ENCODE measurements around the gene USP38.

The USP38 gene

DNA sequence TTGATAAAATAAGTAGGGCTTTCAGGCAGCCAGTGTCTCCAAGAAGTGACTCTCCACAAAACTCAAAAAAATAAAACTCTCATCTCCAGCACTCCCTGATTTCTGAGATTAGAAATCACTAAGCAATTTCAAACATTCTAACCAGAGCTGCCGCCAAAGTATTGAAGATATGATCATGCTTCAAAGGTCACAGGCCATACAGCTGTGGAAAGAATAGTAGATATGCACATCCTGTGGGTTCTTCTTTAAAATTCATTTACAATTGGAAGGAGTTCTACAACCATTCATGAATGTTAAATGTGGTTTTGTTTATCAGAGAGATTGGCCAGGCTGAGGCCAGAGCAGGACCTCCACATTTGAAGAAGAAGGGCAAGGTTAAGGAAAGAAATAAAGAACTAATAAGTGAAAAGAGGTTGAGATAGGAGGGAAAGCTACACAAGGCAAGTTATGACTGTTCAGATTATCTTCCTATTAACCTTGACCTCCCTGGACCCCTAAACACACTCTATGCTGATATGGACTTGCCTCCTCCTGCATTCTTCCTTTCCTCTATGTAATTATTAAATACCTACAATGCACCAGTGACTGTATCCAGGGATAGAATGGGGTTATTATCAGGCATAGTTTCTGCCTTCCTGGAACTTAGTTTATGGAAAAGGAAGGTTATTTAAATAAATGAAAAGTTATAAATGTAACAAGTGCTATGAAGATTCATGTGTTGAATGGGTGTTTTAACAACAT, 56.4 kb downstream of the USP38 start:
- Histone ChIP-seq H3K4me1 (ENCODE audit: control insufficient read depth in 1 of 2, insufficient read depth in 2 of 2, low read length in 2 of 2) (no peaks in the 10 kb centered on the region), H3K9me3 (ENCODE audit: control insufficient read depth in 1 of 2, low read length in 2 of 2) (no peaks in the 10 kb centered on the region), H3K9ac (ENCODE audit: low read depth in 1 of 2, low read length in 2 of 2) (no peak overlapping the region), H3K27me3 (ENCODE audit: control insufficient read depth in 1 of 2, insufficient read depth in 2 of 2, low read length in 2 of 2) (no peaks in the 10 kb centered on the region), H3K27ac (ENCODE audit: low read depth, low read length) (no peak overlapping the region), H3K36me3 (ENCODE audit: control insufficient read depth in 1 of 2, insufficient read depth in 2 of 2, low read length in 2 of 2) (no peaks in the 10 kb centered on the region), H3K4me3 (ENCODE audit: low read depth in 1 of 2, low read length in 2 of 2) (no peak overlapping the region)

DNA sequence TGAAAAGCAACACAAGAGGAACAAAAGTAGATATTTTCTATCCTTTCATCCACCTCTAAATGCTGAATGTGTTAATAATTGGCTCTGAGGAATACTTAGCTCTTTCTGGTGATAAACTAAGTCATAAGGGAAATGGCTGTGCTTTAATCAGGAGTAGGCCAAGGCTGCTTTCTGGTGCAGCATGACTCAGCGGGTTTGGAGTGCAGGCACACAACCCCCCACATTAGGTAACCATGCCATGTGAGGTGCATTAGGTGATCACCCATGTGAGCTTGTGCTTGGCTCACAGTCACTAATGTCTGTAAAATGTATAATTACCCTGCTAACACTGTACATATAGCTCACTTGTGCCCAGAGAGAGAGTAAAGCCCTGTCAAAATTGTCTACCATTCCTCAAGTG, 57.2 kb downstream of the USP38 start:
- Histone ChIP-seq H3K27ac (ENCODE audit: low read depth, low read length) (no peak overlapping the region), H3K36me3 (ENCODE audit: control insufficient read depth in 1 of 2, insufficient read depth in 2 of 2, low read length in 2 of 2) (no peaks in the 10 kb centered on the region), H3K9me3 (ENCODE audit: control insufficient read depth in 1 of 2, low read length in 2 of 2) (no peaks in the 10 kb centered on the region), H3K4me3 (ENCODE audit: low read depth in 1 of 2, low read length in 2 of 2) (no peak overlapping the region), H3K4me1 (ENCODE audit: control insufficient read depth in 1 of 2, insufficient read depth in 2 of 2, low read length in 2 of 2) (no peaks in the 10 kb centered on the region), H3K9ac (ENCODE audit: low read depth in 1 of 2, low read length in 2 of 2) (no peak overlapping the region), H3K27me3 (ENCODE audit: control insufficient read depth in 1 of 2, insufficient read depth in 2 of 2, low read length in 2 of 2) (no peaks in the 10 kb centered on the region)

GRCh38 chr4:143243041-143243440, 58.3 kb downstream of the USP38 start:
- no peaks in the 10 kb centered on the region for H3K36me3 ChIP-seq (ENCODE audit: control insufficient read depth in 1 of 2, insufficient read depth in 2 of 2, low read length in 2 of 2)
- no peaks in the 10 kb centered on the region for H3K4me1 ChIP-seq (ENCODE audit: control insufficient read depth in 1 of 2, insufficient read depth in 2 of 2, low read length in 2 of 2)
- H3K4me3 ChIP-seq (ENCODE audit: low read depth in 1 of 2, low read length in 2 of 2) = no peak overlapping the region
- no peak overlapping the region for H3K9ac ChIP-seq (ENCODE audit: low read depth in 1 of 2, low read length in 2 of 2)
- H3K9me3 ChIP-seq (ENCODE audit: control insufficient read depth in 1 of 2, low read length in 2 of 2) = no peaks in the 10 kb centered on the region
- no peaks in the 10 kb centered on the region for H3K27me3 ChIP-seq (ENCODE audit: control insufficient read depth in 1 of 2, insufficient read depth in 2 of 2, low read length in 2 of 2)
- no peak overlapping the region for H3K27ac ChIP-seq (ENCODE audit: low read depth, low read length)

GRCh38 chr4:143246977-143247376, 62.3 kb downstream of the USP38 start:
- no peaks in the 10 kb centered on the region for H3K9me3 ChIP-seq (ENCODE audit: control insufficient read depth in 1 of 2, low read length in 2 of 2)
- no peak overlapping the region for H3K27ac ChIP-seq (ENCODE audit: low read depth, low read length)
- H3K4me1 ChIP-seq (ENCODE audit: control insufficient read depth in 1 of 2, insufficient read depth in 2 of 2, low read length in 2 of 2) = peaks cover 0 to 5% of the 10 kb centered on the region in 2 donors
- no peaks in the 10 kb centered on the region for H3K36me3 ChIP-seq (ENCODE audit: control insufficient read depth in 1 of 2, insufficient read depth in 2 of 2, low read length in 2 of 2)
- no peak overlapping the region for H3K9ac ChIP-seq (ENCODE audit: low read depth in 1 of 2, low read length in 2 of 2)
- peaks cover 0 to 2% of the 10 kb centered on the region in 2 donors for H3K27me3 ChIP-seq (ENCODE audit: control insufficient read depth in 1 of 2, insufficient read depth in 2 of 2, low read length in 2 of 2)
- no peak overlapping the region for H3K4me3 ChIP-seq (ENCODE audit: low read depth in 1 of 2, low read length in 2 of 2)

GRCh38 chr4:143247866-143248265, 63.1 kb downstream of the USP38 start:
- Histone ChIP-seq H3K4me1 (ENCODE audit: control insufficient read depth in 1 of 2, insufficient read depth in 2 of 2, low read length in 2 of 2) (peaks cover 0 to 5% of the 10 kb centered on the region in 2 donors), H3K27ac (ENCODE audit: low read depth, low read length) (no peak overlapping the region), H3K9me3 (ENCODE audit: control insufficient read depth in 1 of 2, low read length in 2 of 2) (no peaks in the 10 kb centered on the region), H3K4me3 (ENCODE audit: low read depth in 1 of 2, low read length in 2 of 2) (no peak overlapping the region), H3K27me3 (ENCODE audit: control insufficient read depth in 1 of 2, insufficient read depth in 2 of 2, low read length in 2 of 2) (peaks cover 0 to 2% of the 10 kb centered on the region in 2 donors), H3K36me3 (ENCODE audit: control insufficient read depth in 1 of 2, insufficient read depth in 2 of 2, low read length in 2 of 2) (no peaks in the 10 kb centered on the region), H3K9ac (ENCODE audit: low read depth in 1 of 2, low read length in 2 of 2) (no peak overlapping the region)

DNA sequence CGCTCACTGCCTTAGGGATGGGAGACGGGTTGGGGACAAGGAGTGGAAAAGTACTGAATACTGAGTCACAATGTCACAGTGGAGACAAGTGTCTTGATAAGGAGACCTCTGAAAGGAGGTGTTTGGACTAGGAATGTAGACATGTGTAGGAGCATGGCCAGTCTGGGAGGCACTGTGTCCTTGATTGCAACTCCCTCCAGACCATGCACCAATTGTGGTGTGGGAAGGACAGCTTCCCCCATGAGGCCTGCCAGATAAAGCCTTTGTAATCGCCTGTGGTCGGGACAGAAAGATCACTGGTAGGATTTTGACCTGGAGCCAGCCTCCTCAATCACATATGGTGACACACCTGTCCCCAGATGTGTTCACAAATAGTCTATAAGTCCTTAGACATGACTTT, 64.1 kb downstream of the USP38 start:
- Histone ChIP-seq H3K36me3 (ENCODE audit: control insufficient read depth in 1 of 2, insufficient read depth in 2 of 2, low read length in 2 of 2) (no peaks in the 10 kb centered on the region), H3K27ac (ENCODE audit: low read depth, low read length) (no peak overlapping the region), H3K27me3 (ENCODE audit: control insufficient read depth in 1 of 2, insufficient read depth in 2 of 2, low read length in 2 of 2) (peaks cover 0 to 2% of the 10 kb centered on the region in 2 donors), H3K9ac (ENCODE audit: low read depth in 1 of 2, low read length in 2 of 2) (no peak overlapping the region), H3K4me3 (ENCODE audit: low read depth in 1 of 2, low read length in 2 of 2) (no peak overlapping the region), H3K9me3 (ENCODE audit: control insufficient read depth in 1 of 2, low read length in 2 of 2) (no peaks in the 10 kb centered on the region), H3K4me1 (ENCODE audit: control insufficient read depth in 1 of 2, insufficient read depth in 2 of 2, low read length in 2 of 2) (peaks cover 0 to 5% of the 10 kb centered on the region in 2 donors)

GRCh38 chr4:143250617-143251016, 65.9 kb downstream of the USP38 start:
- Histone ChIP-seq H3K36me3 (ENCODE audit: control insufficient read depth in 1 of 2, insufficient read depth in 2 of 2, low read length in 2 of 2) (no peaks in the 10 kb centered on the region), H3K27me3 (ENCODE audit: control insufficient read depth in 1 of 2, insufficient read depth in 2 of 2, low read length in 2 of 2) (peaks cover 0 to 2% of the 10 kb centered on the region in 2 donors), H3K9me3 (ENCODE audit: control insufficient read depth in 1 of 2, low read length in 2 of 2) (no peaks in the 10 kb centered on the region), H3K9ac (ENCODE audit: low read depth in 1 of 2, low read length in 2 of 2) (no peak overlapping the region), H3K27ac (ENCODE audit: low read depth, low read length) (no peak overlapping the region), H3K4me3 (ENCODE audit: low read depth in 1 of 2, low read length in 2 of 2) (no peak overlapping the region), H3K4me1 (ENCODE audit: control insufficient read depth in 1 of 2, insufficient read depth in 2 of 2, low read length in 2 of 2) (peaks cover 0 to 5% of the 10 kb centered on the region in 2 donors)

DNA sequence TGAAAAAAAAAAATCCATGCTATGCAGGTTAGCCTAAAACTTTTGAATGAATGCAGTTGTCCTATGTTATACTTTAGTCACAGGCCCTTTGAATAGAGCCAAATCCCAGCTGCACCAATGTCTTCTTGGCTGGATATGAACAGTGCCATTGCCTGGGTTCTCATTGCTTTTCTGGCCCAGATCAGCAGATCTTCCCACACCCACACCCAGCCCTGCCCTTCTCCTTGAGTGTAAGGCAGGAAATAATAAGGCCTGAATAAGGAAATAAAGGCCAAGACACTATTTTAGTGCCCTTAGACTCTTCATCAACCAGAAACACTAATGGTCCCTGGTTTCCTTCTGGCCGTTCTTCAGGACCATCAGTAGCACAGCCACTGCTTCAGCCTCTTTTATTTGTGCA, 66.6 kb downstream of the USP38 start:
- H3K36me3 ChIP-seq (ENCODE audit: control insufficient read depth in 1 of 2, insufficient read depth in 2 of 2, low read length in 2 of 2) = no peaks in the 10 kb centered on the region
- no peak overlapping the region for H3K4me3 ChIP-seq (ENCODE audit: low read depth in 1 of 2, low read length in 2 of 2)
- peaks cover 0 to 2% of the 10 kb centered on the region in 2 donors for H3K27me3 ChIP-seq (ENCODE audit: control insufficient read depth in 1 of 2, insufficient read depth in 2 of 2, low read length in 2 of 2)
- H3K9me3 ChIP-seq (ENCODE audit: control insufficient read depth in 1 of 2, low read length in 2 of 2) = no peaks in the 10 kb centered on the region
- H3K9ac ChIP-seq (ENCODE audit: low read depth in 1 of 2, low read length in 2 of 2) = no peak overlapping the region
- no peak overlapping the region for H3K27ac ChIP-seq (ENCODE audit: low read depth, low read length)
- peaks cover 0 to 5% of the 10 kb centered on the region in 2 donors for H3K4me1 ChIP-seq (ENCODE audit: control insufficient read depth in 1 of 2, insufficient read depth in 2 of 2, low read length in 2 of 2)

- no peaks in the 10 kb centered on the region for H3K36me3 ChIP-seq (ENCODE audit: control insufficient read depth in 1 of 2, insufficient read depth in 2 of 2, low read length in 2 of 2)
- H3K4me1 ChIP-seq (ENCODE audit: control insufficient read depth in 1 of 2, insufficient read depth in 2 of 2, low read length in 2 of 2) = peaks cover 0 to 5% of the 10 kb centered on the region in 2 donors
- no peak overlapping the region for H3K4me3 ChIP-seq (ENCODE audit: low read depth in 1 of 2, low read length in 2 of 2)
- peaks cover 0 to 2% of the 10 kb centered on the region in 2 donors for H3K27me3 ChIP-seq (ENCODE audit: control insufficient read depth in 1 of 2, insufficient read depth in 2 of 2, low read length in 2 of 2)
- H3K27ac ChIP-seq (ENCODE audit: low read depth, low read length) = no peak overlapping the region
- no peak overlapping the region for H3K9ac ChIP-seq (ENCODE audit: low read depth in 1 of 2, low read length in 2 of 2)
- no peaks in the 10 kb centered on the region for H3K9me3 ChIP-seq (ENCODE audit: control insufficient read depth in 1 of 2, low read length in 2 of 2)
These were observed 67.1 kb downstream of the USP38 start for GRCh38 chr4:143251779-143252178.

DNA sequence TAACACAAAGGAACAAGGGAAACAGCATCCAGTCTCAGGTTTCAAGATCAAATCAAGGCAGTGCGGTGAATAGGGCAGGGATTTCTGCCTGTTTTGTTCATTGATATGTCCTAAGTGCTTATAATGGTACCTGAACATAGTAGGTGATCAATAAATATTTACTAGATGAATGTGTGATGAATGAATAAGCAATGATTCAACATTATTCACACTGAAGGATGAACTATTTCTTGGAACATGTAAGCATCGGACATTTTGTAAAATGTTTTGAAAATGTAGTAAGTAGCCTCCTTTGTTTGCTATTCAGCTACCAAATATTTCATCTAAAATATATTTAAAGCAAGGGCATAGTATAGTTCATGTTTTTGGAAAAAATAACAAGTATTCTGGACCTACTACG, 67.8 kb downstream of the USP38 start:
- no peak overlapping the region for H3K9ac ChIP-seq (ENCODE audit: low read depth in 1 of 2, low read length in 2 of 2)
- H3K4me1 ChIP-seq (ENCODE audit: control insufficient read depth in 1 of 2, insufficient read depth in 2 of 2, low read length in 2 of 2) = peaks cover 0 to 5% of the 10 kb centered on the region in 2 donors
- peaks cover 0 to 2% of the 10 kb centered on the region in 2 donors for H3K27me3 ChIP-seq (ENCODE audit: control insufficient read depth in 1 of 2, insufficient read depth in 2 of 2, low read length in 2 of 2)
- H3K36me3 ChIP-seq (ENCODE audit: control insufficient read depth in 1 of 2, insufficient read depth in 2 of 2, low read length in 2 of 2) = no peaks in the 10 kb centered on the region
- no peaks in the 10 kb centered on the region for H3K9me3 ChIP-seq (ENCODE audit: control insufficient read depth in 1 of 2, low read length in 2 of 2)
- no peak overlapping the region for H3K4me3 ChIP-seq (ENCODE audit: low read depth in 1 of 2, low read length in 2 of 2)
- H3K27ac ChIP-seq (ENCODE audit: low read depth, low read length) = no peak overlapping the region
